GM23248 (cell line): ENCODE data around the gene OLFML2B. TPM values are rescaled to one million over a fixed set of nuclear protein-coding genes. Genes with fewer than 3 reads are reported as not detected.

ENCODE experiments used
- DNase-seq: peaks from one replicate; pipeline ENCODE4 v3.0.0-alpha.2; 2015
- H2AFZ ChIP-seq: fragments of 200-600 bp; sonication (generic); 2 replicates; pipeline ENCODE4 v1.6.1; 2016; ENCODE audit warnings: antibody characterized with exemption
- H3F3A ChIP-seq: fragments of 200-600 bp; sonication (generic); 2 replicates; pipeline ENCODE4 v1.6.1; 2016; ENCODE audit warnings: mild to moderate bottlenecking, antibody characterized with exemption, mixed run types; ENCODE audit not compliant: insufficient read depth
- H3K27ac ChIP-seq: fragments of 200-600 bp; sonication (generic); 2 replicates; pipeline ENCODE4 v1.5.1; 2016; ENCODE audit warnings: mild to moderate bottlenecking
- H3K27me3 ChIP-seq: fragments of 200-600 bp; sonication (generic); replicated peaks from 2 replicates; pipeline ENCODE4 v1.6.1; 2016; ENCODE audit warnings: mild to moderate bottlenecking; ENCODE audit not compliant: insufficient read depth
- H3K36me3 ChIP-seq: fragments of 200-600 bp; sonication (generic); 2 replicates; pipeline ENCODE4 v1.6.1; 2016; ENCODE audit warnings: low read depth, mild to moderate bottlenecking
- H3K4me1 ChIP-seq: fragments of 200-600 bp; sonication (generic); 2 replicates; pipeline ENCODE4 v1.6.1; 2016; ENCODE audit warnings: mild to moderate bottlenecking; ENCODE audit not compliant: insufficient read depth
- H3K4me2 ChIP-seq: fragments of 200-600 bp; sonication (generic); one replicate; pipeline ENCODE4 v1.6.1; 2016; ENCODE audit warnings: mild to moderate bottlenecking; ENCODE audit not compliant: unreplicated experiment
- H3K4me3 ChIP-seq: fragments of 200-600 bp; sonication (generic); 2 replicates; pipeline ENCODE4 v1.5.1; 2016; ENCODE audit warnings: mild to moderate bottlenecking
- H3K79me2 ChIP-seq: fragments of 200-600 bp; sonication (generic); 2 replicates; pipeline ENCODE4 v1.6.1; 2016; ENCODE audit warnings: mild to moderate bottlenecking; ENCODE audit not compliant: insufficient read depth
- H3K9ac ChIP-seq: fragments of 200-600 bp; sonication (generic); 2 replicates; pipeline ENCODE4 v1.6.1; 2016; ENCODE audit warnings: mild to moderate bottlenecking
- H3K9me2 ChIP-seq: fragments of 200-600 bp; sonication (generic); 2 replicates; pipeline ENCODE4 v1.6.1; 2016; ENCODE audit warnings: mixed run types, mild to moderate bottlenecking, moderate library complexity; ENCODE audit not compliant: insufficient read depth
- H3K9me3 ChIP-seq: fragments of 200-600 bp; sonication (generic); one replicate; pipeline ENCODE4 v1.6.1; 2017; ENCODE audit warnings: low read depth
- H4K20me1 ChIP-seq: fragments of 200-600 bp; sonication (generic); 2 replicates; pipeline ENCODE4 v1.6.0; 2016; ENCODE audit not compliant: insufficient read depth
- EZH2 ChIP-seq: fragments of 200-600 bp; sonication (generic); IDR thresholded peaks from 2 replicates; pipeline ENCODE4 v1.6.1; 2018; ENCODE audit warnings: antibody characterized with exemption, mild to moderate bottlenecking; ENCODE audit not compliant: insufficient read depth, poor library complexity, severe bottlenecking
- EZH2phosphoT487 ChIP-seq: fragments of 200-600 bp; sonication (generic); IDR thresholded peaks from 2 replicates; pipeline ENCODE4 v1.6.1; 2018; ENCODE audit warnings: antibody characterized with exemption, moderate library complexity, mild to moderate bottlenecking, low read depth; ENCODE audit not compliant: insufficient read depth
- WGBS, 2 experiments: methylation state at CpG; one replicate each; pipeline ENCODE4 v1.1.6; 2015 to 2017; ENCODE audit warnings: low lambda C conversion rate in 2 of 2, low coverage in 1 of 2; ENCODE audit errors: missing lambda C conversion rate in 2 of 2; 5-methylcytosine and 5-hydroxymethylcytosine counted together
- in situ Hi-C: fragments of 300-500 bp; cut with MboI; formaldehyde crosslinking; loops from 2 replicates; pipeline ENCODE4 v1.15.0; 2020
- polyA plus RNA-seq: library from polyadenylated mRNA; unstranded; fragments of >200 nt; fragmentation: Nextera tagmentation; extraction: Ambion mirVana; gene quantifications from 2 replicates; pipeline ENCODE4 v1.2.1, GENCODE V29; 2016
- total RNA-seq: library from RNA; depleted of rRNA; stranded (reverse); fragments of >200 nt; shearing (Covaris generic); gene quantifications from 2 replicates; pipeline ENCODE4 v1.2.3, GENCODE V29; 2014; rRNA removed

The OLFML2B gene
- total and polyA plus RNA-seq, 2 experiments from 2014 or later: 0.98 to 1.1 TPM

- H3K79me2 ChIP-seq: no peaks in the 10 kb centered on the region
- H3K4me1 ChIP-seq: no peaks in the 10 kb centered on the region
- no peak overlapping the region for H3K4me3 ChIP-seq
- in situ Hi-C loops: no loop called here
- no peak overlapping the region for H3K27ac ChIP-seq
- H3K9ac ChIP-seq: no peak overlapping the region
- no peak for TF ChIP-seq EZH2phosphoT487
- no peak for TF ChIP-seq EZH2
- no peaks in the 10 kb centered on the region for H3K27me3 ChIP-seq
- H3F3A ChIP-seq: no peaks in the 10 kb centered on the region
- H3K9me2 ChIP-seq: peaks cover 5% of the 10 kb centered on the region; the same call in 1 of the 2 replicates
- WGBS, 2 experiments: 72% methylated on average over 3 of the region's 3 CpGs
- H3K4me2 ChIP-seq: no peak overlapping the region
- DNase-seq: no peak
- H3K36me3 ChIP-seq: no peaks in the 10 kb centered on the region
- no peaks in the 10 kb centered on the region for H3K9me3 ChIP-seq
- no peak overlapping the region for H2AFZ ChIP-seq
- H4K20me1 ChIP-seq: no peaks in the 10 kb centered on the region
These were observed 82.6 kb downstream of the OLFML2B start for GRCh38 chr1:161940866-161941591.

GRCh38 chr1:161936786-161937185, 86.9 kb downstream of the OLFML2B start:
- H3K36me3 ChIP-seq: no peaks in the 10 kb centered on the region
- no peaks in the 10 kb centered on the region for H3K79me2 ChIP-seq
- H3K27me3 ChIP-seq: no peaks in the 10 kb centered on the region
- H3K4me3 ChIP-seq: no peak overlapping the region
- H3F3A ChIP-seq: no peaks in the 10 kb centered on the region
- no peak overlapping the region for H3K4me2 ChIP-seq
- in situ Hi-C loops: no loop called here
- no peaks in the 10 kb centered on the region for H3K4me1 ChIP-seq
- H3K9me3 ChIP-seq: no peaks in the 10 kb centered on the region
- H3K9me2 ChIP-seq: peaks cover under 1% of the 10 kb centered on the region; the same call in 1 of the 2 replicates
- no peak overlapping the region for H3K9ac ChIP-seq
- TF ChIP-seq EZH2phosphoT487: no peak
- no peak for TF ChIP-seq EZH2
- 94 to 99% methylated on average over 2 of the region's 2 CpGs for WGBS, 2 experiments
- no peaks in the 10 kb centered on the region for H4K20me1 ChIP-seq
- DNase-seq: no peak
- H2AFZ ChIP-seq: no peak overlapping the region
- no peak overlapping the region for H3K27ac ChIP-seq

GRCh38 chr1:161935264-161935663, 88.4 kb downstream of the OLFML2B start:
- in situ Hi-C loops: no loop called here
- Histone ChIP-seq H3K27ac (no peak overlapping the region), H3K36me3 (no peaks in the 10 kb centered on the region), H2AFZ (no peak overlapping the region), H3K79me2 (no peaks in the 10 kb centered on the region), H3K9me2 (no peaks in the 10 kb centered on the region), H3K4me1 (peaks cover 6% of the 10 kb centered on the region), H3K27me3 (no peaks in the 10 kb centered on the region), H3K4me3 (no peak overlapping the region), H3K4me2 (no peak overlapping the region), H3F3A (0 out of 2 replicates have a peak, but pooled peaks cover 2% of the 10 kb centered on the region), H3K9ac (no peak overlapping the region), H3K9me3 (no peaks in the 10 kb centered on the region), H4K20me1 (no peaks in the 10 kb centered on the region)
- TF ChIP-seq EZH2 (no peak), EZH2phosphoT487 (no peak)
- WGBS, 2 experiments: 96 to 100% methylated on average over 1 of the region's 1 CpG
- no peak for DNase-seq

- 90 to 91% methylated on average over 6 of the region's 6 CpGs for WGBS, 2 experiments
- no peak overlapping the region for H2AFZ ChIP-seq
- H3K9me2 ChIP-seq: no peaks in the 10 kb centered on the region
- H3K36me3 ChIP-seq: no peaks in the 10 kb centered on the region
- H3K79me2 ChIP-seq: no peaks in the 10 kb centered on the region
- in situ Hi-C loops: no loop called here
- H3K4me3 ChIP-seq: no peak overlapping the region
- H3K4me2 ChIP-seq: no peak overlapping the region
- H3K27ac ChIP-seq: no peak overlapping the region
- H3K9ac ChIP-seq: no peak overlapping the region
- TF ChIP-seq EZH2 (no peak), EZH2phosphoT487 (no peak)
- no peaks in the 10 kb centered on the region for H4K20me1 ChIP-seq
- no peaks in the 10 kb centered on the region for H3K27me3 ChIP-seq
- peaks cover 19% of the 10 kb centered on the region for H3K4me1 ChIP-seq
- peaks cover 10% of the 10 kb centered on the region for H3F3A ChIP-seq
- DNase-seq: no peak
- H3K9me3 ChIP-seq: no peaks in the 10 kb centered on the region
These were observed 89.8 kb downstream of the OLFML2B start for GRCh38 chr1:161933592-161934588.

Other genes with a start within 250 kb of the OLFML2B start
- gene NOS1AP, start 45.8 kb upstream of the OLFML2B start, total RNA-seq: not detected in 2 replicates
- gene NOS1AP, start 45.8 kb upstream of the OLFML2B start, polyA plus RNA-seq: 0.18 TPM in 1 of 2 replicates, not detected in the other